Measurements from ENCODE around the gene VEGFA.
A peak's percentile ranks its signal among the peaks of the same experiment; 100 is the strongest.

VEGFA gene

GRCh38 chr6:43759136-43759906, 10.7 kb upstream of the VEGFA start:
- no peak for FAIRE-seq

GRCh38 chr6:43759907-43760206, 10.2 kb upstream of the VEGFA start:
- DNase-seq (ENCODE audit: low spot score) (no peak), FAIRE-seq (no peak)

More at GRCh38 chr6:43759136-43759906, 10.7 kb upstream of the VEGFA start:
- DNase-seq (ENCODE audit: low spot score): no peak

- FAIRE-seq: no peak
- no peak for DNase-seq (ENCODE audit: low spot score)
Observed at GRCh38 chr6:43760210-43761168, 9.5 kb upstream of the VEGFA start.

GRCh38 chr6:43761666-43762409, 8.2 kb upstream of the VEGFA start:
- no peak for DNase-seq (ENCODE audit: low spot score)
- FAIRE-seq: no peak

GRCh38 chr6:43762410-43762768, 7.6 kb upstream of the VEGFA start:
- no peak for FAIRE-seq
- DNase-seq (ENCODE audit: low spot score): no peak

- no peak for FAIRE-seq
- no peak for DNase-seq (ENCODE audit: low spot score)
Observed at GRCh38 chr6:43762966-43763695, 6.9 kb upstream of the VEGFA start.

GRCh38 chr6:43763812-43764522, 6.0 kb upstream of the VEGFA start:
- no peak for DNase-seq (ENCODE audit: low spot score)
- no peak for FAIRE-seq

GRCh38 chr6:43764772-43765171, 5.2 kb upstream of the VEGFA start:
- FAIRE-seq: no peak
- no peak for DNase-seq (ENCODE audit: low spot score)

- FAIRE-seq (no peak), DNase-seq (ENCODE audit: low spot score) (no peak)
Observed at GRCh38 chr6:43765776-43766499, 4.1 kb upstream of the VEGFA start.

- FAIRE-seq (no peak), DNase-seq (ENCODE audit: low spot score) (no peak)
Observed at GRCh38 chr6:43766500-43766853, 3.5 kb upstream of the VEGFA start.

- DNase-seq (ENCODE audit: low spot score) (no peak), FAIRE-seq (no peak)
Observed at GRCh38 chr6:43766964-43767461, 3.0 kb upstream of the VEGFA start.

GRCh38 chr6:43767553-43768505, 2.2 kb upstream of the VEGFA start:
- DNase-seq (ENCODE audit: low spot score): no peak
- FAIRE-seq: no peak

- FAIRE-seq (no peak), DNase-seq (ENCODE audit: low spot score) (no peak)
Observed at GRCh38 chr6:43768506-43768860, 1.5 kb upstream of the VEGFA start.

- DNase-seq (ENCODE audit: low spot score) (no peak), FAIRE-seq (no peak)
Observed at GRCh38 chr6:43768983-43769525, 957 bp upstream of the VEGFA start.

GRCh38 chr6:43770372-43771209, 580 bp downstream of the VEGFA start:
- DNase-seq (ENCODE audit: low spot score) (peak; percentile 62), FAIRE-seq (no peak)

GRCh38 chr6:43771210-43771857, 1.3 kb downstream of the VEGFA start:
- FAIRE-seq (no peak), DNase-seq (ENCODE audit: low spot score) (peak; percentile 28)
